Thoracic aorta (tissue), 2 donors: Measurements from ENCODE around the gene SRSF10. TPM values are rescaled to one million over a fixed set of nuclear protein-coding genes. Genes with fewer than 3 reads are reported as not detected.
"Not testable (repeated sequence)": the region's sequence is repeated elsewhere in the genome, so short reads cannot be mapped to it uniquely, and the experiment has no call there.

ENCODE experiments used
- ATAC-seq: fragments of 150-250 bp; one replicate; pipeline ENCODE4 v1.8.0; 2017; ENCODE audit warnings: low read depth; ENCODE audit not compliant: insufficient number of reproducible peaks, low FRiP score
- DNase-seq: peaks from one replicate; pipeline ENCODE4 v3.0.0-alpha.2; 2020; ENCODE audit warnings: low spot score
- H3K27ac ChIP-seq, 2 donors: fragments of 200-600 bp; sonication (generic); 1 replicate in 1 of 2; 2 replicates in 1 of 2; pipeline ENCODE4 v1.5.1; 2016; ENCODE audit warnings: mild to moderate bottlenecking in 2 of 2, moderate library complexity in 2 of 2
- H3K27me3 ChIP-seq: fragments of 200-600 bp; sonication (generic); replicated peaks from 2 replicates; pipeline ENCODE4 v1.6.0; 2016; ENCODE audit warnings: mild to moderate bottlenecking; ENCODE audit not compliant: insufficient read depth
- H3K36me3 ChIP-seq: fragments of 200-600 bp; sonication (generic); one replicate; pipeline ENCODE4 v1.5.1; 2016
- H3K4me1 ChIP-seq, 2 donors: fragments of 200-600 bp; sonication (generic); 1 replicate in 1 of 2; 2 replicates in 1 of 2; pipeline versions ENCODE4 v1.5.1 to v1.6.0; 2016; ENCODE audit warnings: low read depth in 2 of 2, mild to moderate bottlenecking in 1 of 2; ENCODE audit not compliant: control insufficient read depth in 1 of 2
- H3K4me3 ChIP-seq: fragments of 200-600 bp; sonication (generic); 2 replicates; pipeline ENCODE4 v1.5.1; 2016; ENCODE audit warnings: mild to moderate bottlenecking
- H3K9me3 ChIP-seq: fragments of 200-600 bp; sonication (generic); 2 replicates; pipeline ENCODE4 v1.5.1; 2016
- CTCF ChIP-seq: fragments of 200-600 bp; sonication (generic); IDR thresholded peaks from one replicate; pipeline ENCODE4 v1.5.1; 2019; ENCODE audit warnings: antibody characterized with exemption
- total RNA-seq, 2 donors: library from RNA; depleted of rRNA; stranded (reverse); fragments of >200 nt; gene quantifications; one replicate each; pipeline versions ENCODE4 v1.1.0 to v1.2.3, GENCODE V29; 2016

The SRSF10 gene
- total RNA-seq, 2 donors from 2014 or later = 73.9 to 126 TPM

DNA sequence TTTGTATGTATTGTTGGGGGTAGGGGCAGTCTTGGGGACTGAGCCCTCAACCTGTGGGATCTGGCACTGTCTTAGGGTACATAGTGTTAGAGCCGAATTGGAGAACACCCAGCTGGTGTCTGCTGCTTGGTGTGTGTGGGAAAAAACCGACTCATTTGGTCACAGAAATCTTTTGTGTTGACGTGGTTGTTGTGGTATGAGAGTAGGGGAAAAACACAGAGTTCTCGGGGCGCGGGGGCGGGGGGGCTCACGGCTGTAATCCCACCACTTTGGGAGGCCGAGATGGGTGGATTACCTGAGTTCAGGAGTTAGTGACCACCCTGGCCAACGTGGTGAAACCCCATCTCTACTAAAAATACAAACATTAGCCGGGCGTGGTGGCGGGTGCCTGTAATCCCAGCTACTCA, 15.3 kb upstream of the SRSF10 start:
- Histone ChIP-seq H3K27ac (peak overlapping the region in 1 of 2 donors; percentile 63), H3K36me3 (no peaks in the 10 kb centered on the region), H3K9me3 (no peaks in the 10 kb centered on the region), H3K27me3 (no peaks in the 10 kb centered on the region), H3K4me3 (no peak overlapping the region), H3K4me1 (peaks cover 0 to 30% of the 10 kb centered on the region in 2 donors)
- DNase-seq (no peak), ATAC-seq (no peak)
- no peak for TF ChIP-seq CTCF

DNA sequence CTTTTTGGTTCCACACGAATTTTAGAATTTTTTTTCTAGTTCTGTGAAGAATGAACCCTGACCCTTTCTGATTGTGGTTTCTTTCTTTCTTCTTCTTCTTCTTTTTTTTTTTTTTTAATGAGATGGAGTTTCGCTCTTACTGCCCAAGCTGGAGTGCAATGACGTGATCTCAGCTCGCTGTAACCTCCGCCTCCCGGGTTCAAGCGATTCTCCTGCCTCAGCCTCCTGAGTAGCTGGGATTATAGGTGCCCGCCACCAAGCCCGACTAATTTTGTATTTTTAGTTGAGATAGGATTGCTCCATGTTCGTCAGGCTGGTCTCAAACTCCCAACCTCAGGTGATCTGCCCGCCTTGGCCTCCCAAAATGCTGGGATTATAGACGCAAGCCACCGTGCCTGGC, 11.9 kb upstream of the SRSF10 start:
- H3K4me3 ChIP-seq, DNase-seq, H3K9me3 ChIP-seq, H3K27ac ChIP-seq, ATAC-seq, H3K27me3 ChIP-seq, H3K36me3 ChIP-seq, H3K4me1 ChIP-seq: not testable (repeated sequence)

- no peak for ATAC-seq
- H3K36me3 ChIP-seq = no peaks in the 10 kb centered on the region
- no peak for TF ChIP-seq CTCF
Observed at GRCh38 chr1:23989263-23989662, 9.1 kb upstream of the SRSF10 start.

DNA sequence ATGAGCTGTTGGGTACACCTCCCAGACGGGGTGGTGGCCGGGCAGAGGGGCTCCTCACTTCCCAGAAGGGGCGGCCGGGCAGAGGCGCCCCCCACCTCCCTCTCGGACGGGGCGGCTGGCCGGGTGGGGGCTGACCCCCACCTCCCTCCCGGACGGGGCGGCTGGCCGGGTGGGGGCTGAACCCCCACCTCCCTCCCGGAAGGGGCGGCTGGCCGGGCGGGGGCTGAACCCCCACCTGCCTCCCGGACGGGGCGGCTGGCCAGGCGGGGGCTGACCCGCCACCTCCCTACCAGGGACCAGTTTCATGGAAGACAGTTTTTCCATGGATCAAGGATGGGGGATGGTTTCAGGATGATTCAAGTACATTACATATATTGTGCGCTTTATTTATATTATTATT, 6.9 kb upstream of the SRSF10 start:
- DNase-seq, ATAC-seq: not testable (repeated sequence)

More at GRCh38 chr1:23989263-23989662, 9.1 kb upstream of the SRSF10 start:
- H3K9me3 ChIP-seq = no peaks in the 10 kb centered on the region
- H3K27ac ChIP-seq = no peak overlapping the region
- H3K4me1 ChIP-seq = peaks cover 7 to 15% of the 10 kb centered on the region in 2 donors
- H3K4me3 ChIP-seq = no peak overlapping the region
- no peaks in the 10 kb centered on the region for H3K27me3 ChIP-seq
- no peak for DNase-seq

GRCh38 chr1:23984417-23985186, 4.5 kb upstream of the SRSF10 start:
- Histone ChIP-seq H3K27me3 (no peaks in the 10 kb centered on the region), H3K4me1 (peaks cover 15 to 26% of the 10 kb centered on the region in 2 donors), H3K27ac (peak overlapping the region; percentile 61 to 73), H3K4me3 (no peak overlapping the region), H3K9me3 (no peaks in the 10 kb centered on the region), H3K36me3 (no peaks in the 10 kb centered on the region)
- TF ChIP-seq CTCF = no peak
- DNase-seq (no peak), ATAC-seq (no peak)

More for the DNA sequence above, 6.9 kb upstream of the SRSF10 start:
- H3K4me3 ChIP-seq, H3K9me3 ChIP-seq, H3K27ac ChIP-seq, H3K36me3 ChIP-seq, H3K27me3 ChIP-seq: not testable (repeated sequence)
- peaks cover 10 to 19% of the 10 kb centered on the region in 2 donors for H3K4me1 ChIP-seq

DNA sequence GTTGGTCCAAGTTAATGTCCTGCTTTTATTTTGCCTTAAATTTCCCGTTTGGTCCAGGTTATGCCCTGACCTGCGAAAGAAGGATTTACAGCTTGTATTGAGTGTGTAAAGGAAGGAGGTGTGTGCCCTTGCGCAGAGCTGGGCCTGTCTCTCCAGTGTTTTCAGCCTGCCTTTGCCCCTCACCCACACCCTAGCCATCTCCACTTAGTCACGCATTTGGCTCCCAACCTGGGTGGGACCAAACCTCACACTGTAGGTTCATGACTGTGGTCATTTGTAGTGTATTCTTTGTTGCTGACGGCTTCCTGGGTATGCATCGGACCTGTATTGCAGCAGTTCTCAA, 572 bp upstream of the SRSF10 start:
- peaks cover 42 to 57% of the 10 kb centered on the region in 2 donors for H3K4me1 ChIP-seq
- no peaks in the 10 kb centered on the region for H3K9me3 ChIP-seq
- DNase-seq (no peak), ATAC-seq (no peak)
- H3K36me3 ChIP-seq = no peaks in the 10 kb centered on the region
- TF ChIP-seq CTCF = no peak
- no peaks in the 10 kb centered on the region for H3K27me3 ChIP-seq
- peak overlapping the region; percentile 96 to 98 for H3K27ac ChIP-seq
- H3K4me3 ChIP-seq = peak overlapping the region; percentile 92
